Smooth muscle cell of trachea (primary cell): ENCODE results near the gene ZSCAN21. TPM values are rescaled to one million over a fixed set of nuclear protein-coding genes. Genes with fewer than 3 reads are reported as not detected.

Experiments
- total RNA-seq: library from RNA; depleted of rRNA; stranded (reverse); fragments of >200 nt; gene quantifications from 2 replicates; pipeline ENCODE4 v1.2.1, GENCODE V29; 2014

ZSCAN21 gene
- total RNA-seq, result 10.2 and 13.9 TPM in 2 replicates

GRCh38 chr7:100049441-100050291, at the start of gene ZSCAN21:
Gene ZSCAN21, plus strand, starts transcription at chr7:100049774. Its CDS starts 7,233 bp downstream, at chr7:100057007.

DNA sequence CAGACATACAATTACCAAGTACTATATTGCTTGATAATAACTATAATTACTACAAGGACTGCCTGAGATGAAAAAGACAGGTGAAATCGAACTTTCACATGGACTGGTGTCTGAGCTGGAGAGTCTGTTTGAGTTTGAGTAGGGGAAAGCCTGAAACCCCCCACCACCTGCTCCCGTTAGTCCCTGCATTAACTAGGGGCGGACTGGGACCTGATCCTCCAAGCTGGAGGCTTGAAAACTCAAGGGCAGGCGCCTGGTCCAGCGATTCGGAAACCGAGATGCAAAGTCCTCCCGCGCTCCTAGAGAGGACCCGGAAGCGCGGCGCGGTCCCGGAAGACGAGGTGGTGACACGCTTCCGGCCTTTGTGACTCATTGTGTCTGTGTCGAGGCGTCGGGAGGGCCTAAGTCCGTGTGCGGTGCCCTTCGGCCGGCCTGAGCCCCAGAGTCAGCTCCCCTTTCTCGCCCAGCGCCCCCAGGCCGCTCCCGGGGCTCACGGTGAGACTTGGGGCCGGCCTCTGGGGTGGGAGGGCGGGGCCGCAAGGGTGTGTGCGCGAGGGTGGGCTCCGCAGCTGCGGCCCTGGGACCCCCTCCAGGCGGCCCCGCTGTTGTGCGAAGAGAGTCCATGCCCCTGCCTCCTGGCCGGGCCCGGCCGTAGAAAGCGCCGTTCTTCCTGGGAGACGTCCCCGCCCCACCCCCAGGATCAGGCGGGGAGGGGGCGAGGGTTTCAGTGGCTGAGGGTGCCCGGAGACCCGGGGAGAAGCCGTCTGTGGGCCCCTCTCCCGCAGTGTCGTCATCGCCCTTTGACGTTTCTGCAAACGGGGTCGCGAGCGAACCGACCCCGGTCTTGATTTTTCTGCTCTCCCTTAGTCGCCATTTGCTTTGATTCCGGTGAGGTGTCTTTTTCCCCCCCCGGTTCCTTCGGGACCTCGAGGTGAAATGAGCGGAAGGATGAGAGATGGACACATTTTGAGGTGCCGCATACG, 34.1 kb upstream of the ZSCAN21 start, which contains the start of gene ZKSCAN1:
Gene ZKSCAN1, plus strand, starts transcription at position 365 of the 983 bp plus-strand sequence. CDS start 7,911 bp downstream, outside the sequence.

DNA sequence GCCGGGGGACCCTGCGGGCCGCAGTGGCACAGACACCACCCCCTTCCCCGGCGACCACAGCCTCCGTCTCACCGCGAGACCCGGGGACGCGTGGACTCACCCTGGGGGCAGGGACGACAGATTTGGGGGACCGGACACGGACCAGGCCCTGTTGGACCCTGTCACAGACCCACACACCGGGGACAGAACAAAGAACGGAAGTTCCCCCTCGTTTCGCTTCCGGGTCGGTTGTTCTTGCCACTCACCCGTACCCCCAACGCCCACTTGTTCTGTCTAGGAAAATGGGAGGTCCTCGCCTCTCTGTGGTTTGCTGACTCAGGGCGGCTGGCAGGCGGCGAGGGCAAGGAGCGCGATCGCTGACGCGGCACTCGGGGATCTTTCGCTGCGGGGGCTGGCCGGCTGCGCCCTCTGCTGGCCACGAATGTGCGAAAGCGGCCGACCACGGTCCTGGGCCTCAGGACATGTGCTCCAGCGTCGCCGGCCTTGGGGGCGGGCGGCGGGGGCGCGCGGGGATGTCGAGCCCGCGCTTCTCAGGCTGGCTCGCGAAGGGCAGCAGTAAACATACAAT, 32.0 kb downstream of the ZSCAN21 start, which contains the start of gene ZNF3:
Gene ZNF3, minus strand, starts transcription at position 189 of the 568 bp plus-strand sequence. CDS start 4,366 bp downstream, outside the sequence.

GRCh38 chr7:100088621-100089457, 39.3 kb downstream of the ZSCAN21 start, which contains the start of gene COPS6:
Gene COPS6, plus strand, starts transcription at chr7:100088969. Its CDS starts 22 bp downstream, at chr7:100088991.

DNA sequence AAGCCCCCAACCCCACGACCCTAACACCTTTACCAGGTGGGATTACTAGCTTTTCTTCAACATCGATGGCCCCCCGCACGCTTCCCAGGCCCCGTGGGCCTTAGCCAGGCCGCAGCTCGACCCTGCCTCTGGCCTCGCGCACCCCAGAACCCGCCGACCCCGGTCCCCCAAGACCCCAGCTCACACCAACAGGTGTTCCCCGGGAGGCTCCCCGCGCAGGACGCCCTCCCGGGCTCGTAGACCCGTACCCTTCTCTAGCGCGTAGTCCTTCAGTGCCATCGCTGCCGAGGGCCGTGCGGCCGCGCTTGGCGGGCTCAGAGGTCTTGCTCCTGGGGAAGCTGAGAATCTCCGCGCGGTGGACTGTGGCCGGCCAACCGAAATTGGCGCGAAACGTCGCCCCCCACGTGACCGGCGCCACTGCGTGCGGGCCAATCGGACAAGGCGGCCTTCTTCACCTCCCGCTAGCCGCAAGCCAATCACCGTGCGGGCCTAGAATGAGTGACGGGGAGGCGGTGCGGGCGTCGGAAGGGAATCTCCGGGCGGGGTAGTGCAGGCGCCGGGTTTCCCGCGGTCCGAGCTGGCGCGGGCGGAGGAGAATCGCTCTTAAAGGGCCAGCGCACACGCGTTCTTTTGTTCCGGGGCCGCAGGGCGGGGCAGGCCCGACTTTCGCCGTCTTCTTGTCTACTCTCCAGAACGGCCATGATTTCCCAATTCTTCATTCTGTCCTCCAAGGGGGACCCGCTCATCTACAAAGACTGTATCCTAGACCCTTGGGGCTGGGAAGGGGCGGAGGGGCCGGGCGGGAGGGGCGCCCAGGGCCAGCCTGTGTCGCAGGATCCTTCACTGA, 51.7 kb downstream of the ZSCAN21 start, which contains the start of the genes AP4M1 and MCM7:
Gene AP4M1, plus strand, starts transcription at position 628 of the 847 bp plus-strand sequence. Its CDS starts 72 bp downstream, at position 700.
Gene MCM7, minus strand, starts transcription at position 382 of the 847 bp plus-strand sequence. Its CDS starts 103 bp downstream, at position 279.

Other genes with a start within 250 kb of the ZSCAN21 start
- not detected in 2 replicates for gene CYP3A43, start 221.8 kb upstream of the ZSCAN21 start, total RNA-seq
- gene OR2AE1, start 172.7 kb upstream of the ZSCAN21 start, total RNA-seq, result not detected in 2 replicates
- 38.3 and 46.0 TPM in 2 replicates for gene TRIM4, start 130.2 kb upstream of the ZSCAN21 start, total RNA-seq
- not detected in 2 replicates for gene GJC3, start 120.2 kb upstream of the ZSCAN21 start, total RNA-seq
- gene AZGP1, start 73.7 kb upstream of the ZSCAN21 start, total RNA-seq, result not detected in 2 replicates
- 44.7 and 48.1 TPM in 2 replicates for gene ZKSCAN1, start 34.2 kb upstream of the ZSCAN21 start, total RNA-seq
- 24.9 and 32.3 TPM in 2 replicates for gene ZNF3, start 31.9 kb downstream of the ZSCAN21 start, total RNA-seq
- gene COPS6, start 39.2 kb downstream of the ZSCAN21 start, total RNA-seq, result 74.6 and 113 TPM in 2 replicates
- gene MCM7, start 51.6 kb downstream of the ZSCAN21 start, total RNA-seq, result 16.7 and 118 TPM in 2 replicates
- 33.2 and 53.1 TPM in 2 replicates for gene AP4M1, start 51.9 kb downstream of the ZSCAN21 start, total RNA-seq
- gene TAF6, start 69.6 kb downstream of the ZSCAN21 start, total RNA-seq, result 65.5 and 69.7 TPM in 2 replicates
- gene CNPY4, start 69.9 kb downstream of the ZSCAN21 start, total RNA-seq, result 31.3 and 37.7 TPM in 2 replicates
- gene MBLAC1, start 77.2 kb downstream of the ZSCAN21 start, total RNA-seq, result 2.5 and 3.6 TPM in 2 replicates
- 59.9 and 108 TPM in 2 replicates for gene LAMTOR4, start 99.1 kb downstream of the ZSCAN21 start, total RNA-seq
- gene TRAPPC14, start 108.9 kb downstream of the ZSCAN21 start, total RNA-seq, result 4.8 and 7.1 TPM in 2 replicates
- 4.1 and 12.7 TPM in 2 replicates for gene GAL3ST4, start 118.8 kb downstream of the ZSCAN21 start, total RNA-seq
- gene GPC2, start 127.6 kb downstream of the ZSCAN21 start, total RNA-seq, result 1.8 and 2.6 TPM in 2 replicates
- 0.66 and 1.6 TPM in 2 replicates for gene STAG3, start 128.1 kb downstream of the ZSCAN21 start, total RNA-seq
- 0.17 TPM in 1 of 2 replicates, not detected in the other for gene PVRIG, start 170.2 kb downstream of the ZSCAN21 start, total RNA-seq